Activated CD4-positive, alpha-beta T cell treated with anti-CD3 and anti-CD28 coated beads, Interleukin-2, amount 50 U/mL, for 48 hours (primary cell): ENCODE results near the gene KCNAB1.

Experiments used
- DNase-seq, 2 experiments: peaks; one replicate each; pipeline ENCODE4 v3.0.0-alpha.2; 2020

Gene KCNAB1

GRCh38 chr3:156417559-156418132, 297.3 kb downstream of the KCNAB1 start:
- no peak for DNase-seq

- no peak for DNase-seq
These were observed 298.1 kb downstream of the KCNAB1 start for GRCh38 chr3:156418428-156418827.

GRCh38 chr3:156421534-156421933, 301.2 kb downstream of the KCNAB1 start:
- no peak for DNase-seq

DNA sequence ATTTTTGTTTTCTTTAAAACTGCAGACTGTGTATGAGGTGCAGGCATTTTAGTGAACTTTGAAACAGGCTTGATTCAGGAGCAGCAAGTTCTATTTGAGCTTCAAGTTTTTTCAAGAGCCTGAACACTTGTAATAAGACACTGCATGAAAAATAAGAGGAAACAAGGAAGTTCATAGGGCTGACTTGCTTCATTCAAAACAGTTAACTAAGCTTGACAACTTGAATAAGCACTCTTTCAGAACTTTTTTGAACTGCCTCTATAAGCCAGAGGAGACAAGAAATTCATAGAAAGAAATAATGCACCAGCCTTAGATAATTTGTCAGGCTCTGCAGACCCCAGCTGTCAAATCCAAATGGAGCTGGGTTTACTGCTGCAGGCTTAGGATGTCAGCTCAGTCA, 304.4 kb downstream of the KCNAB1 start:
- DNase-seq: no peak

DNA sequence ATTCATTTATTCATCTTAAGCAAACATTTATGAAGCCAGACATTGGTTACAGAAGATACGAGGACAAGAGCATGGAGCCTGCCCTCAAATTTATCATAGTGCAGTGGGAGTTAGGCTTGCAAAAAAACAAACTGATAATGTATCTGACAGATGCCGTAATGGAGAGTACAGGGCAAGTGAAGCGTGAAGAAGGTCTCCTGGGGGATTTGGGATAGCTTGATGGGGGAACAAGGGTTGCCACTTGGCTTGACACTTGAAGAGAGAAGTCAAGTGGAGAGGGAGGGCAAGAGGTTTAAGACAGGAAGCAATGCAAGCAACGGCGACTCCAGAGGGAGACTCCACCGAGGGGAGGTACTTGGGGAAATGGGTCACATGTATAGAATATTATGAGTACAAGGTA, 305.3 kb downstream of the KCNAB1 start:
- no peak for DNase-seq

GRCh38 chr3:156429125-156429524, 308.7 kb downstream of the KCNAB1 start:
- DNase-seq: no peak

DNA sequence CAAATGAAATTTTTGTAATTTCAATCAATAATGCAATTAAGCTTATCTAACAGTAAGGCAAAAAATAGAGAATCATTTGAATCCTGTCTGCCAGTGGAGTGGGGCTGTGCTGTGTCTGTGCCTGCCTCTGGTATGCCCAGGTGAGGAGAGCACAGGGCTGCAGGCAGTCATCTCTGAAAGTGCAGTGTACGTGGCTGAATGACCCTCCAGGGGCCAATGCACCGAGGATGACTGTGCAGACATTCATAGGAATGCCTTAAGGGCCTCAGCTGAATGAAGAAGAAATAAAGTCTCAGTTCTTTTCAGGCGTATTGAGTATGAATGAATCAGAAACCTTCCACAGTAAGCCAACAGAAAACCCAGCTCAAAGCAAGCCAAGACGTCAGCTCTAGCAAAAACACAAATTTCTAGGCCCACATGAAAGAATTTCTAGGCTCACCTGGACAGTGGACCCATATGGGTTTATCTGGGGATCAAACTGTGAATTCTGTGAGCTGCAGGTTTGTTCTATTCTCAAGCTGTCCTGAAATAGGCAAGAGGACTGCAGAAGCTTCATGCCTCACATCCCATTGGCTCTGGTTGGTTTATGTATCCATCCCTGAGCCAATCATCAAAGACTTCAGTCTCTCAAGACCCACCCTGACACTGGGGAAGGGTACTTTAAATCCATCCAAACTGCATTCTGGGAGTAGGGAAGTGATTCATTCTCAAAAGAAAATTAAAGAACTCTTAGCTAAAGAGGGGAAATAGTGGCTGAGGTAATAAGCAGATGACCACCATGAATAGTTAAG, 311.2 kb downstream of the KCNAB1 start:
- DNase-seq: no peak

DNA sequence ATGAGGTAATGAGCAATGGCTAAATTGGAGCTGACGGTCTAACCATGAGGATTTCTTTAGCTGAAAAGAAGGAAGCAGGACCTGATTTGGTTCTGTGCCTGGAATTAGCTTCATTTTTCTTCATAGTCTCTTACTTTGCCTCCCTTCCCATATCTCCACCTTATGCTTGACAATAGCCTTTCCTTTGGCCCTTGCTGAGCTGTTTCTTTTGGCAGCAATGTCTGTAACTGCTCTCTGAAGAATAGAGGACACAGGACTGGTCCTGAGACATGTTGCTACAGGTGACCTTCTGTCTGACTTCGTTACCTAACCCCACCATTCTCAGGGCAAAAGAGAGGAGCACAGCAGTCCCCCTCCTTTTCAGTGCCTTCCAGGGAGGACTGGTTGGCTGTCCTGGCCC, 312.2 kb downstream of the KCNAB1 start:
- no peak for DNase-seq

DNA sequence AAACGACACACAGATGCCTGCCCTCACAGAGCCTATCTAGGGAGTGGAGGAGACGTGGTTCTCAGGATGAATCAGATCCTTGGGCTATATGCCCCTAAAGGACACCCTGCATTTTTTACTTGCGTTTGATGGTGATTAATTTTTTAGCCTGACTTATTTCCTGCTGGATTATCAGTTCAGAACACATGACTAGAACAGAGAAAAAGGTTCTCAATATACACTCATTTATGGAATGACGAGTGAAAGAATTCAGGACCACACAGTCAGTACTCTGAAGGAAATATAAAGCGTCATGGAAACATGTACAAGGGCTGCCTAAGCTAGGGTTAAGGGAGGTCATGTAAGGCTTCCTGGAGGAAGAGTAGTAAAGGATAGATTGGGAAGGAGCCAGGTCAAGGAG, 312.8 kb downstream of the KCNAB1 start:
- no peak for DNase-seq

GRCh38 chr3:156433910-156434309, 313.5 kb downstream of the KCNAB1 start:
- no peak for DNase-seq

DNA sequence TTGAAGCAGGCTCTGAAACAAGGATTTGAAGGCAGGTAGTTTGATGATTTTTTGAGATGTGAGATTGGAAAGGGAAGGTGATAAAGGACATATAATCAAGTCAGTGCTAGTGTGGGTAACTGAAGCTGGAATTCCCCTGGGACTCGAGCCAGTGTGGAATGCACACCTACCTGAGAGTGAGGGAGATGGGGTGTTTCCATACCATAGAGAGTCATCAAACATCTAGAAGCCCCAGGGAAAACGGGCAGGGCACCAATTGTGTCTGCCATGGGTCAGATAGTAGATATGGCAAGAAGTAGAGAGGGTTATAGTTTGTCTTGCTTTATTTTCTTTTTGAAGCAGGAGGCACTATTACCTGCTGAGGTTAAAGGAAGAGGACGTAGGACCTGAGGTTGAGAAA, 314.5 kb downstream of the KCNAB1 start:
- DNase-seq: no peak

DNA sequence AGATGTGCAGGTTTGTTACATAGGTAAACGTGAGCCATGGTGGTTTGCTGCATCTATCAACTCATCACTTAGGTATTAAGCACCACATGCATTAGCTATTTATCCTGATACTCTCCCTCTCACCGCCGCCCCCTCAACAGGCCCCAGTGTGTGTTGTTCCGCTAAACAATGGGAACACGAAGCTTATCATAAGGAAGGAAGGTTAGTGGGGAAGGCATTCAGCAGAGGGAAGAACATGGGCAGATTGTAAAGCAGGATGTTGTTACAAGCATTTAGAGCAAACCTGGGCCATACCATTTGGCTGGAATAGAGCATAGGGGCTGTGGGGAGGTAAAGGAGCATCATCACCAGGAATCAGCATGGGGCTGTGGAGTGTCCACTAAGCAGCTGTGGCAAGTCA, 322.7 kb downstream of the KCNAB1 start:
- DNase-seq: no peak

- no peak for DNase-seq
These were observed 325.0 kb downstream of the KCNAB1 start for GRCh38 chr3:156445117-156446090.

- peak; percentile 16 for DNase-seq
These were observed 327.9 kb downstream of the KCNAB1 start for GRCh38 chr3:156448300-156448699.

GRCh38 chr3:156449710-156450574, 329.6 kb downstream of the KCNAB1 start:
- no peak for DNase-seq

- no peak for DNase-seq
These were observed 335.5 kb downstream of the KCNAB1 start for GRCh38 chr3:156455839-156456238.

- no peak for DNase-seq
These were observed 336.4 kb downstream of the KCNAB1 start for GRCh38 chr3:156456771-156457224.

- no peak for DNase-seq
These were observed 339.1 kb downstream of the KCNAB1 start for GRCh38 chr3:156459434-156459833.

DNA sequence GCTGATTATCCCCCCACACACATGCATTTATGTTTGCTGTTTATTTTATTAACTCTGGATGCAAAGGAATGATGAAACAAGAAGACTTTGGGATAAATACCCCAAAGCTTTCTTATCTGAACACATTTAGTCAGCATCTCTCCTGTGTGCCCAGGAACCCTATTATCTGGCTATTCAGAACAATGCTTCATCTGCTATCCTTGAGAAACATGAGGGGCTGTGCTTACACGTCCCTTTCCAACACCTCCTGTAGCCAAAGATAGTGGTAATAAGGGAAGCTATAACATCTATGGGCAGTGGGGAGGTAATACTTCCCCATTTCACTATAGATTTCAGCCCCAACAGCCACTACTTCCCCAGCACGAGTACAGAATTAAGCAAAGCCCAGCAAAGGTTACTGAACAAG, 339.8 kb downstream of the KCNAB1 start:
- no peak for DNase-seq

GRCh38 chr3:156461889-156462288, 341.5 kb downstream of the KCNAB1 start:
- no peak for DNase-seq

DNA sequence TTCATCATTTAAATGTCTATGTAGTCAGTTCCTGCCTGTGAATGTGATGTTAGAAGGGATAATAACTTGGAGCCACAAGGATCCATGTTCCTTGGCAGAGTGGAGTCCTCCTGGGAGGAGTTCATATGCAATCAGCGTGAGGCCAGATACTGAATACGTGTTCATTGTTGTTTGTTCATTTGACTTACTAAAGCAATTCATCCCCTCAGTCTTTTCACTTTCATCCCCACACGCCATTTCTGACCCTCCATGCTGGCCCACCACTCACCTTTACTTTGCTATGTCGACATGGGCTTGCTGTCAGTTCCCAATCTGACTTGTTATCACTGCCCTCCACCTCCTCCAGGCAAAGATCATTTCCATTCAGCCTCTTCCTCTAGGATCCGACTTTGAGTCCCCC, 342.7 kb downstream of the KCNAB1 start:
- no peak for DNase-seq

- DNase-seq: no peak
These were observed 344.8 kb downstream of the KCNAB1 start for GRCh38 chr3:156465194-156465593.
